ENCODE results near the gene RTN4.

- no peak for TF ChIP-seq CTCF (IDR thresholded peaks at IDR 0.05; ENCODE audit: low read depth, low read length, poor library complexity, severe bottlenecking)
- TF ChIP-seq EZH2phosphoT487 (IDR thresholded peaks at IDR 0.05; ENCODE audit: borderline replicate concordance, low read length) = no peak
These were observed 70.8 kb downstream of the RTN4 start for GRCh38 chr2:54979321-54980044.

Data from DOHH2 (cell line).